Superior temporal gyrus (tissue), 1 donor: ENCODE results near the gene VWC2L.
A peak's percentile ranks its signal among the peaks of the same experiment; 100 is the strongest.

Experiments
- DNase-seq: peaks from one replicate; pipeline ENCODE4 v3.0.0-alpha.2; 2016; ENCODE audit errors: extremely low spot score

VWC2L gene

DNA sequence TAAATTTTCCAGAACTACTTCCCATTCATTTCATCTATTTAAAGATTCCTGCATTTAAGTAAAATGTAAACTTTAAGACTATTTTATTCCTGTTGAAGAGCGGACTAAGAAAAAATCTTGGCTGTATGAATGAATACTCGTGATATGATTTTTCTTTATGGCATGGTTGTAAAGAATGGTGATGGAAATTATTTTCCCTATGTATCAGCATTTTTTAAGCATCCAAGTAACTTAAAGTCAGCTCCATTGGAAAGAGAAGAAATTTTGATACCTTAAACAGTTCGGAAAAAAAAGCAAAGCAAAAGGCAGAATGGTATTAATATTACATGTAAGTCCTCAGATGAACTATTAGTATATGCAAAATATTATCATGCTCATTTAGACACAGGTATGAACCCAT lies 58.9 kb downstream of the VWC2L start:
- DNase-seq, result no peak

- DNase-seq, result no peak
These were observed 60.5 kb downstream of the VWC2L start for GRCh38 chr2:214471382-214471781.

DNA sequence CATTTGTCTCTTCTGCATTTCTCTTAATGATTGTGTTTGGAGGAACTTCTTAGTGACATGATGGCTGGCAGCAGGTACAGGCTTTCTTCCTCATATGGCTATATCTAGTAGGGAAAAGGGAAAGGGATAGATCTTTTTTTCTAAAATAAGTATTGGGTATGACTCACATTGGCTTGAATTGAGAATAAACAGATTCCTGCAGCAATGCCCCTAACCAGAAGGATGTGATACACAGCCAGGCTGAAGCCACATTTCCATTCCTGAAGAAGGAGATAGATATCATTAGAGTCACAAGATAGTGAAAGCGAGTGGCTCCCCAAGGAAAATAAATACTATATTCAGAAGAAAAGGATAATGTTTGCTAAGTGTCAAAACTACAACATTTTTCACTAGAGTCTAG lies 61.1 kb downstream of the VWC2L start:
- DNase-seq, result no peak

- DNase-seq, result no peak
These were observed 66.5 kb downstream of the VWC2L start for GRCh38 chr2:214477305-214477704.

DNA sequence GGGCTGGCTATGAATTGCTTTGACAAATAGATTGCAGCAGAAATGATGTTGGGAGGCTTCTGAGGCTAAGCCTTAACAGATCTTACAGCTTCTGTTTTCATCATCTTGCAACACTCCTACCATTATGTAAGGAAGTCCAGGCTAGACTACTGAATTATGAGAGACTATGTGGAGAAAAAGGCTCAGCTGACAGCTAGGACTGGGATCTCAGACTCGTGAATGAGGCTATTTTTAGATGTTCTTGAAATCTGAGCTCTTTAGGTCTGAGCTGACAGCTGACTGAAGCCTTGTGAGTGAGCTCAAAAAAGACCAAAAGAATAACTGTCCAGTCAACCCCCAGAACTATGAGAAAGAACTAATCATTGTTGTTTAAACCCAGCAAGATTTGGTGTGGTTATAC lies 70.3 kb downstream of the VWC2L start:
- DNase-seq, result peak; percentile 84

DNA sequence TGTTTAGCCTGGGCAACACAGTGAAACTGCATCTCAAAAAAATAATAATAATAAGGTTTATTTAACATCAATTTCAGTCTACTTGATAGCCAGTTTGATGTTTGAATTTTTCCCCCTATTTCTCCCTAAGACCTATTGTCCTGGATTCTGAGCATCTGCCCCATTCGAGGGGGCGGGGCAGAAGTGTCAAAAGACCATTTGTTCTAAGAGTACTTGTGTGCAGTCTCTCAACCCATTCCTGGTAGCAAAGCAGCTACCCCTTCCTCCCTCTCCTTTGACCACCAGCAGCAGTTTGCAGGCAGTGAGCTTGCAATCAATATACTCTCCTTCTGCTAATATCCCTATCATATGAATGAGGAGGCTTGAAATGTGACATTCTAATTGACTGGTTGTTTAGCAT lies 71.9 kb downstream of the VWC2L start:
- DNase-seq, result peak; percentile 73

GRCh38 chr2:214484239-214484638 lies 73.4 kb downstream of the VWC2L start:
- DNase-seq, result peak; percentile 36

DNA sequence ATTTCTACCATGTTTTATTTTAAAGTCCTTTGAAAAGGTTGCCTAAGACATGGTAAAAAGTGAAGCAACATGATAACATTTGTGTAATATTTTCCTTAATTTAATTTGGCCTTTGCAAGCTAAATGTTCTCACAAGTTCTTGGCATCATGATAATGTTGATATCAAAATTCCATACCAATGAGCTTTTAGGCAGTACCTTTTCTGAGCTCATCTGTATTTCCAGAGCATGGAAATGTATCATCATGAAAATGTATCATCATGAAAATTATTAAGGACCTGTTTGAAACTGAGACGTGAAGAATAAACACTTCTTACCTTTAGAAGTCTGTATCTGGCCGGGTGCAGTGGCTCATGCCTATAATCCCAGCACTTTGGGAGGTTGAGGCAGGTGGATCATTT lies 73.8 kb downstream of the VWC2L start:
- DNase-seq, result no peak

GRCh38 chr2:214489181-214489580 lies 78.3 kb downstream of the VWC2L start:
- no peak for DNase-seq

DNA sequence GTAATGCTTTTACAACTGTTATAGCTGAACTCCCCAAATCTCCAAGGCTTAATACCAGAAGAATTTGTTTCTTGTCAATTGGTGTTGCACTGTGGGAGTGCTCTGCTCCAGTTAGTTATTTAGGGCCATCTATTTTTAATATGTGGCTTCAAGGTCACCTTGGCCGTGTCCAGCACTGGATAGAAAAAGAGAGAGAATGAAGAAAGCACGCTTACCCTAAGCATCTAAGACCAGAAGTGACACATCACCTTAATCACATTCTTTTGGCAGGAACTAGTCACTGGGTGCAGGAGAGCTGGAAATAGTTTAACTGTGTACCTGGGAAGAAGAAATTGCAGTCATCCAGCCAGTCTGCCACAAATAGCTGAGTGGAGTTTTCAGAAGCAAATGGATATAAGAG lies 78.8 kb downstream of the VWC2L start:
- no peak for DNase-seq

DNA sequence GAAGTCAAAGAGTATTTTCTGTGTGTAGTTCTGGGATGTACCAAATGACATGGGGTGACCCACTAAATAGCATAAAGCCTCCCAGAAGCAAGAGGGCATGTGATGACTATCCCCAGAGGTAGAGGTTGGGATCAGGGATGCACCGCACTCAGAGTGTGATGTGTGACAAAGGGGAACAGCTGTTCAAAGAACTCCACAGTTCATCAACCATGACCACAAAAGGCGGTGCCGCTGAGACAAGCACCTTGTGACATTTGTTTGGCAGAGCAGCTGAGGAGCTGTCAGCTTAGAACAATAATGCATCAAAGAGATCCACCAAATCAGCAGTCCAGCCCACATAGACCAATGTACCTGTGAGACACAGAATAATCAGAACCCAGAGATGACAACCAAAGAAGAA lies 81.3 kb downstream of the VWC2L start:
- no peak for DNase-seq

DNA sequence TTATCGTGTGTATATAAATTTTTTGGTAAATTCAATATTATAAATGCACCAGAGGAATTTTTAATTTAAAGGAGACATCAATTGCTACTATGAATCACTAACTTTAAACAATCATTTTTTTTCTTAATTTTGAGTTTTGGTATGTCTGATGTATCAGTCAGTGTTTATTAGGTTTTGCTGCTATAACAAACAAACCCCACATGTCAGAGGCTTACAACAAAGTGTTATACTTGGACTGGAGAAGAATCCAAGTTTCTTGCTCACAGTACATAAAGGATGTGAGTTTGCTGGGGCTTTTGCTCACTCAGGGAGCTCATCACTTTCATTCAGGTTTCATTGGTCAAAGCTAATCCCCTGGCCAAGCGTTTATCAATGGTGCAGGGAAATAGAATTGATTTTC lies 81.8 kb downstream of the VWC2L start:
- no peak for DNase-seq

GRCh38 chr2:214497489-214497888 lies 86.6 kb downstream of the VWC2L start:
- no peak for DNase-seq

GRCh38 chr2:214503568-214503967 lies 92.7 kb downstream of the VWC2L start:
- DNase-seq, result no peak

DNA sequence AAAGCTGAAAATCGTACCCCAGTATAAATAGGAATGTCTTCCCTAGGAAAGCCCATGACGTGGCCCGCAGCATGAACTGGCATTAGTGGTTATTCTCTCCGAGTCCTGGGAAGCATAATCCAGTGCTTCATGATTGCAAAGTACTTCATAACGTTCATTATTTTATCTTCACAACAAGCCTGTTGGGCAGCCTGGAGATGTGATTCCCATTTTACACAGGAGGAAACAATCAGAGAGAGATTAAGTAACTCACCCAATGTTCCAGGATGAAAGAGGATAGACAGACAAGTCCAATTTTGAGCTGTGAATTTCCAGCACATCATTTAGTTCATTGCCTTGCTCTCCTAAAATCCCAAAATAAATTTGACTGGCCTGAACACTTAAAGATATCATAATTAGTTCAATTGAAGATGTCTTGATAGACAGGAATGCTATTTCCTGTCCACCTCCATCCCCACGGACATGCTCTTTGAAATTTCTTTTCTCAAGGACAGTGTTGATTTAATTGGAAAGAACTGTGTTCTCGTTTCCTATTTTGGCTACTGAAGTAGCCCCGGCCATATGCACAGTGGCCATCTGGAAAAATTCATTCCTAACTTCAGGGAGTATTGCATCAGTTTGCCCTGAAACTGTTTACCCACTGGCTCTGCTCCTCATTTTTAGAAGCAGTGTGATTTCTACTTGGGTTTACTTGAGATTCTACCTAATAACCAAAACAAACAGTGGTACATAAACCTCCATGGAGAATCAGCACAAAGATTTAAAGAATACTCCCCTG lies 93.9 kb downstream of the VWC2L start:
- no peak for DNase-seq

DNA sequence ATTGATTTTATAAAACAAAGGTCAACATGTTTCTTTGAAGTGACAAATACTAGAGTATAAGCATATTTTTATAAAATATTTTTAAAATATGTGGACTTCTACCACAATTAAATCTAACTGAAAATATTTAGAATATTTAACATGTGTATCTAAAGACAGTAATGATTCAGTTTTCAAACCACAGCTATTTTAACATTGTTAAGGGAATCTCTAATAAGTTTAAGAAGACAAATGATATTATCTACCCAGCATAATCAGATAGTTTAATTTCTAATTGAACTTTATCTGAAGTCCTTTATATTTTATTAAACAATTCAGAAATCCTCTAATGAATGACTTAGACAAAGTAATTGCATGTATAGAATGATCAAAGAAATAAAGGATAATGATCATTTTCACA lies 96.2 kb downstream of the VWC2L start:
- no peak for DNase-seq

DNA sequence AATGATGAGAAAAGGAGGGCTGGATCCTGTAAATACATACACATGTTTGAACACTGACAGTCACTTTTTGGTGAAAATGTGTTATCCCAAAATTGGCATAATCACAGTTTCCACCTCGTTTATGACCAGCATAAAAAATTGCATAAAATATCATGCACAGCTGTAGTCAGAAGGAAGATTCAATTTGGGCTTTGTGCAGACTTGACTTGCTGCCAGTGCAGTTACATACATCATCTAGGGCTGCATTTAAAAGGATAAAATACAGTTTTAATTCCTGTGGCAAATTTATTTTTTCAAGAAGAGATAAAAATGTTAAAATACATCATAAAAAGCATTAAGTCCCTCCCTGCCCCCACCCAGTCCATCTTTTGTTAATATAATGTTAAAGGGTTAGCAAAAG lies 103.8 kb downstream of the VWC2L start:
- peak; percentile 36 for DNase-seq

- no peak for DNase-seq
These were observed 104.3 kb downstream of the VWC2L start for GRCh38 chr2:214515111-214515510.

- DNase-seq, result no peak
These were observed 108.5 kb downstream of the VWC2L start for GRCh38 chr2:214519258-214519818.

GRCh38 chr2:214529021-214529420 lies 118.2 kb downstream of the VWC2L start:
- DNase-seq, result no peak

- no peak for DNase-seq
These were observed 118.7 kb downstream of the VWC2L start for GRCh38 chr2:214529514-214529913.

DNA sequence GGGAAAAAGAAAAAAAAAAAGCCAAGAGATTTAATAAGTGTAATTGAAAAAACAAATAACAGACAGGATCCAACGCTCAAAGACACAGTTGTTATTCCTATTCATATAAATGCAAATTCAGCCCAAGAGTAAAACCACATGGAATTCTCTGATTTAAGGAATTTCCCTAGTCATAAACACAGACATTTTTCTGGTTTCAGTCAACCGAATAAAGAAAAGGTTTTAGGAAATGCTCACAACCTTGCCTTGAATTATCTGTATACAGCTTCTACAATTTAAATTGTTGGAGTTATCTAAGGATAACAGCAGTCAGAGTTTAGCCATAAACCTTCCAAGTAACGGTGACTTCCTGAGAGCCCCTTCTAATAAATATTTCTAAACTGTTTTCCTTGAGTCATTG lies 122.7 kb downstream of the VWC2L start:
- no peak for DNase-seq

- DNase-seq, result no peak
These were observed 125.8 kb downstream of the VWC2L start for GRCh38 chr2:214536625-214537024.

- DNase-seq, result no peak
These were observed 127.1 kb downstream of the VWC2L start for GRCh38 chr2:214537929-214538328.
